CD4-positive, alpha-beta T cell treated with Interleukin-4 for 1 hour (primary cell): ENCODE data around the gene NMBR.
"Not testable (repeated sequence)": the region's sequence is repeated elsewhere in the genome, so short reads cannot be mapped to it uniquely, and the experiment has no call there.

Source experiments
- DNase-seq, 2 donors: peaks; one replicate each; pipeline ENCODE4 v3.0.0-alpha.2; 2020 to 2022

The NMBR gene

GRCh38 chr6:142146828-142147662, at the start of gene NMBR, which contains the start of gene VTA1:
TSS of gene NMBR (minus strand) at chr6:142147122. CDS start at chr6:142088658, 58,464 bp downstream.
TSS of gene VTA1 (plus strand) at chr6:142147263. CDS start at chr6:142147288, 25 bp downstream.
- peak; percentile 98 for DNase-seq

- no peak for DNase-seq
Observed at GRCh38 chr6:142195862-142196541, 49.1 kb upstream of the NMBR start.

- DNase-seq = no peak
Observed at GRCh38 chr6:142193621-142194020, 46.7 kb upstream of the NMBR start.

GRCh38 chr6:142192343-142192742, 45.4 kb upstream of the NMBR start:
- DNase-seq = no peak

- no peak for DNase-seq
Observed at GRCh38 chr6:142189057-142189456, 42.1 kb upstream of the NMBR start.

GRCh38 chr6:142188341-142188740, 41.4 kb upstream of the NMBR start:
- not testable (repeated sequence) for DNase-seq

GRCh38 chr6:142187209-142187608, 40.3 kb upstream of the NMBR start:
- DNase-seq = no peak

- DNase-seq = no peak
Observed at GRCh38 chr6:142185641-142186040, 38.7 kb upstream of the NMBR start.

GRCh38 chr6:142184307-142184706, 37.4 kb upstream of the NMBR start:
- DNase-seq = no peak

- no peak for DNase-seq
Observed at GRCh38 chr6:142183351-142183750, 36.4 kb upstream of the NMBR start.

- no peak for DNase-seq
Observed at GRCh38 chr6:142182004-142182403, 35.1 kb upstream of the NMBR start.

- no peak for DNase-seq
Observed at GRCh38 chr6:142178129-142178528, 31.2 kb upstream of the NMBR start.

GRCh38 chr6:142174703-142175102, 27.8 kb upstream of the NMBR start:
- DNase-seq = no peak

- DNase-seq = no peak
Observed at GRCh38 chr6:142173980-142174379, 27.1 kb upstream of the NMBR start.

- no peak for DNase-seq
Observed at GRCh38 chr6:142172758-142173157, 25.8 kb upstream of the NMBR start.

- no peak for DNase-seq
Observed at GRCh38 chr6:142171351-142171750, 24.4 kb upstream of the NMBR start.

GRCh38 chr6:142167486-142167885, 20.6 kb upstream of the NMBR start:
- DNase-seq = no peak

- DNase-seq = no peak
Observed at GRCh38 chr6:142167071-142167470, 20.1 kb upstream of the NMBR start.

- no peak for DNase-seq
Observed at GRCh38 chr6:142165227-142165626, 18.3 kb upstream of the NMBR start.

- no peak for DNase-seq
Observed at GRCh38 chr6:142162780-142163179, 15.9 kb upstream of the NMBR start.

GRCh38 chr6:142156758-142157068, 9.8 kb upstream of the NMBR start:
- DNase-seq = not testable (repeated sequence)

GRCh38 chr6:142155895-142156757, 9.2 kb upstream of the NMBR start:
- peak in 1 of 2 donors; percentile 55 for DNase-seq

GRCh38 chr6:142155091-142155490, 8.2 kb upstream of the NMBR start:
- no peak for DNase-seq
